Osteoblast (primary cell): ENCODE results near the gene ZDHHC7. TPM values are rescaled to one million over a fixed set of nuclear protein-coding genes. Genes with fewer than 3 reads are reported as not detected.

Experiments
- DNase-seq: peaks from one replicate; pipeline ENCODE4 v3.0.0; 2011; ENCODE audit warnings: low spot score, mixed read lengths; ENCODE audit not compliant: insufficient read length; ENCODE audit errors: missing footprints
- H2AFZ ChIP-seq: 2 replicates; pipeline ENCODE4 v1.6.0; 2011; ENCODE audit warnings: mild to moderate bottlenecking, low read length
- H3K27ac ChIP-seq: 2 replicates; pipeline ENCODE4 v1.5.1; 2011; ENCODE audit warnings: mild to moderate bottlenecking, low read depth, low read length, moderate library complexity
- H3K27me3 ChIP-seq: 2 replicates; pipeline ENCODE4 v1.6.0; 2012; ENCODE audit warnings: mild to moderate bottlenecking, control low read depth, inconsistent platforms, low read length, moderate library complexity; ENCODE audit not compliant: insufficient read depth
- H3K36me3 ChIP-seq: 2 replicates; pipeline ENCODE4 v1.5.1; 2011; ENCODE audit warnings: mild to moderate bottlenecking, low read length, control low read depth, moderate library complexity; ENCODE audit not compliant: insufficient read depth
- H3K4me1 ChIP-seq: 2 replicates; pipeline ENCODE4 v1.5.1; 2011; ENCODE audit warnings: mild to moderate bottlenecking, low read length, control low read depth, moderate library complexity; ENCODE audit not compliant: insufficient read depth
- H3K4me2 ChIP-seq: 2 replicates; pipeline ENCODE4 v1.6.0; 2011; ENCODE audit warnings: mild to moderate bottlenecking, low read length; ENCODE audit not compliant: insufficient read depth
- H3K4me3 ChIP-seq: fragments of 200-600 bp; sonication (generic); 3 replicates; pipeline ENCODE4 v1.5.1; 2012; ENCODE audit warnings: mild to moderate bottlenecking, low read length, inconsistent platforms; ENCODE audit not compliant: insufficient read depth
- H3K79me2 ChIP-seq: 2 replicates; pipeline ENCODE4 v1.6.0; 2012; ENCODE audit warnings: mild to moderate bottlenecking, low read length, control low read depth, inconsistent platforms; ENCODE audit not compliant: insufficient read depth
- H3K9me3 ChIP-seq: 2 replicates; pipeline ENCODE4 v1.5.1; 2011; ENCODE audit warnings: low read depth, low read length, control low read depth
- H4K20me1 ChIP-seq: 2 replicates; pipeline ENCODE4 v1.6.0; 2012; ENCODE audit warnings: mild to moderate bottlenecking, low read length, control low read depth; ENCODE audit not compliant: insufficient read depth
- total RNA-seq: library from RNA; depleted of rRNA; stranded (reverse); fragments of >200 nt; gene quantifications from 2 replicates; pipeline ENCODE4 v1.2.3, GENCODE V29; 2012
- TF ChIP-seq, protein P1 (sequence below): IDR thresholded peaks from 2 replicates; pipeline ENCODE4 v1.5.1; 2011; ENCODE audit warnings: mild to moderate bottlenecking, low read depth, low read length, moderate library complexity; ENCODE audit errors: extremely low read depth

Gene ZDHHC7
- total RNA-seq, 1 donor, result 134 TPM

DNA sequence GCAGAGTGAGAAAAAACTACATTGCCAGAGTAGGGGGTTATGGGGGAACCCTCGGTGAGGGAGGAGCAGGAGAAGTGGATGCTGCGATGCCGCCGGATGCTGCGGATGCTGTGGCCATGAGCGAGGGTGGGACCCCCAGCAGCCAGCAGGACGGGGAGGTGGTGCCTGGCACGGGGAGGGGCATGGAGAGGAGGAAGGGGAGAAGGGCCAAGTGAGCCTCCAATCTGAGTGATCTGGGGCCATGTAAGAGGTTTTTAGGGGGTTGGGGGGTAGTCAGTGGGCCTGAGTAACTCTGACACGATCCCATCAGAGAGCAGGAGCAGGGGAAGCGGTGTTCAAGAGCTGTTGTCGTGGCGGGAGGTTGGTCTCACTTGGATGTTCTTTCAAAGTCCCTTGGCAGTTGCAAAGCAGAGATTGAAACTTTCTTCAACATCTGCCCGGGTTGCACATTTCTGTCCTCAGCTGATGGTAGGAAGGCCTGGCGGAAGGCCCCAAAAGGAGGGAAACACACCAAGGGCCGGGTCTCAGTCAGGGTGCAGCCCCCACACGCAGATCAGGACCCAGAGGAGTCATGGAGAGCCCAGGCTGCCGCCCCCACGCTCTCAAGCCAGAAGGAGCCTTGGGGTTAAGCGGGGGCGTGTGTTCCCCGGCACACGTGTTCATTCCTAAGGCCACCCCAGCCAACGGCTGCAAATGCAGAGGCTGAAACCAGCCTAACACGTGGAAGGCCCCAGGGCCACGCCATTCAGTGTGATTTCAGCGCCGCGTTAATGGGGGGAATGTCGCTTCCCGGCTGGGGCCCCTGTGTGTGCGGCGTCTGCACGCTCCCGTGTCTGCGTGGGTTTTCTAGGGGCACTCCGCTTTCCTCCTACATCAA is 81.7 kb downstream of the ZDHHC7 start:
- peak; percentile 68 for DNase-seq

GRCh38 chr16:84928679-84929420 is 82.5 kb downstream of the ZDHHC7 start:
- DNase-seq, result peak; percentile 94
- no peaks in the 10 kb centered on the region for H3K9me3 ChIP-seq
- peaks cover 5% of the 10 kb centered on the region for H3K4me1 ChIP-seq
- no peak overlapping the region for H3K27ac ChIP-seq
- H3K27me3 ChIP-seq, result no peaks in the 10 kb centered on the region
- H3K4me3 ChIP-seq, result no peak overlapping the region
- H3K79me2 ChIP-seq, result no peaks in the 10 kb centered on the region
- no peaks in the 10 kb centered on the region for H3K36me3 ChIP-seq
- no peak overlapping the region for H2AFZ ChIP-seq
- TF ChIP-seq, protein P1, sequence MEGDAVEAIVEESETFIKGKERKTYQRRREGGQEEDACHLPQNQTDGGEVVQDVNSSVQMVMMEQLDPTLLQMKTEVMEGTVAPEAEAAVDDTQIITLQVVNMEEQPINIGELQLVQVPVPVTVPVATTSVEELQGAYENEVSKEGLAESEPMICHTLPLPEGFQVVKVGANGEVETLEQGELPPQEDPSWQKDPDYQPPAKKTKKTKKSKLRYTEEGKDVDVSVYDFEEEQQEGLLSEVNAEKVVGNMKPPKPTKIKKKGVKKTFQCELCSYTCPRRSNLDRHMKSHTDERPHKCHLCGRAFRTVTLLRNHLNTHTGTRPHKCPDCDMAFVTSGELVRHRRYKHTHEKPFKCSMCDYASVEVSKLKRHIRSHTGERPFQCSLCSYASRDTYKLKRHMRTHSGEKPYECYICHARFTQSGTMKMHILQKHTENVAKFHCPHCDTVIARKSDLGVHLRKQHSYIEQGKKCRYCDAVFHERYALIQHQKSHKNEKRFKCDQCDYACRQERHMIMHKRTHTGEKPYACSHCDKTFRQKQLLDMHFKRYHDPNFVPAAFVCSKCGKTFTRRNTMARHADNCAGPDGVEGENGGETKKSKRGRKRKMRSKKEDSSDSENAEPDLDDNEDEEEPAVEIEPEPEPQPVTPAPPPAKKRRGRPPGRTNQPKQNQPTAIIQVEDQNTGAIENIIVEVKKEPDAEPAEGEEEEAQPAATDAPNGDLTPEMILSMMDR, result no peak
- H3K4me2 ChIP-seq, result no peak overlapping the region
- no peaks in the 10 kb centered on the region for H4K20me1 ChIP-seq

More for the DNA sequence above, 81.7 kb downstream of the ZDHHC7 start:
- Histone ChIP-seq H3K36me3 (no peaks in the 10 kb centered on the region), H3K79me2 (no peaks in the 10 kb centered on the region), H4K20me1 (no peaks in the 10 kb centered on the region), H3K9me3 (no peaks in the 10 kb centered on the region), H3K27ac (no peak overlapping the region), H3K4me2 (no peak overlapping the region), H2AFZ (no peak overlapping the region), H3K4me3 (no peak overlapping the region), H3K4me1 (peaks cover 8% of the 10 kb centered on the region), H3K27me3 (no peaks in the 10 kb centered on the region)
- TF ChIP-seq, protein P1, result no peak

GRCh38 chr16:84927621-84928591 is 83.4 kb downstream of the ZDHHC7 start:
- Histone ChIP-seq H3K4me2 (no peak overlapping the region), H3K4me3 (no peak overlapping the region), H4K20me1 (no peaks in the 10 kb centered on the region), H2AFZ (no peak overlapping the region), H3K79me2 (no peaks in the 10 kb centered on the region), H3K27me3 (no peaks in the 10 kb centered on the region), H3K36me3 (no peaks in the 10 kb centered on the region), H3K27ac (no peak overlapping the region), H3K4me1 (peaks cover 3% of the 10 kb centered on the region), H3K9me3 (no peaks in the 10 kb centered on the region)
- no peak for DNase-seq
- TF ChIP-seq, protein P1, result no peak
